H7 (cell line): ENCODE results near the gene SPATA13. TPM values are rescaled to one million over a fixed set of nuclear protein-coding genes. Genes with fewer than 3 reads are reported as not detected.
A peak's percentile ranks its signal among the peaks of the same experiment; 100 is the strongest.
"Not testable (repeated sequence)": the region's sequence is repeated elsewhere in the genome, so short reads cannot be mapped to it uniquely, and the experiment has no call there.

ENCODE experiments used
- DNase-seq: peaks from one replicate; pipeline ENCODE4 v3.0.0; 2012
- H3K27me3 ChIP-seq: 2 replicates; pipeline ENCODE4 v1.6.0; 2011; ENCODE audit warnings: mild to moderate bottlenecking, low read length; ENCODE audit not compliant: control insufficient read depth, insufficient read depth
- H3K36me3 ChIP-seq: replicated peaks from 2 replicates; pipeline ENCODE4 v1.5.1; 2011; ENCODE audit warnings: low read length; ENCODE audit not compliant: control insufficient read depth, insufficient read depth
- H3K4me3 ChIP-seq: 2 replicates; pipeline ENCODE4 v1.5.1; 2011; ENCODE audit warnings: low read depth, mild to moderate bottlenecking, control low read depth, low read length, moderate library complexity; ENCODE audit not compliant: insufficient read depth
- total RNA-seq: library from RNA; depleted of rRNA; stranded (reverse); fragments of >200 nt; shearing (Covaris generic); gene quantifications from 2 replicates; pipeline ENCODE4 v1.2.3, GENCODE V29; 2014

The SPATA13 gene
- total RNA-seq, 1 experiment from 2014 or later = 14.8 TPM

DNA sequence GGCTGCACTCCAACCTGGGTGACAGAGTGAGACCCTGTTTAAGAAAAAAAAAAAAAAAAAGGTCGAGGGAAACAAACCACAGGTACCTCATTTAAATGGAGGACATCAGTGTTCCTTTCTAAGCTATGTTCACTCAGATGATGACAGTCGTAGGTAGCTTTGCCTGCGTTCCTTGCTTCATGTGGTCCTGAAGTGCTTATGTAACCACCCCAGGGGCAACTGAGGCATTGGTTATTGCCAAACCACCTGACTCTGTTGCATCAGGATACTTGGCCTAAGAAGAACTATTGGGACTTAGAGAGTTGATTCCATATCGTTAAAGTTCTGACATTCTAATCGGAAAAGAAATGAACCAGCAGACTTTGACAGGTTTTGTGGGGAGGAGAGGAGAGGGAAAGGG, 51.7 kb downstream of the SPATA13 start:
- H3K27me3 ChIP-seq = no peaks in the 10 kb centered on the region
- no peak for DNase-seq
- no peaks in the 10 kb centered on the region; the same call in 1 of the 2 replicates for H3K36me3 ChIP-seq
- H3K4me3 ChIP-seq = no peak overlapping the region

DNA sequence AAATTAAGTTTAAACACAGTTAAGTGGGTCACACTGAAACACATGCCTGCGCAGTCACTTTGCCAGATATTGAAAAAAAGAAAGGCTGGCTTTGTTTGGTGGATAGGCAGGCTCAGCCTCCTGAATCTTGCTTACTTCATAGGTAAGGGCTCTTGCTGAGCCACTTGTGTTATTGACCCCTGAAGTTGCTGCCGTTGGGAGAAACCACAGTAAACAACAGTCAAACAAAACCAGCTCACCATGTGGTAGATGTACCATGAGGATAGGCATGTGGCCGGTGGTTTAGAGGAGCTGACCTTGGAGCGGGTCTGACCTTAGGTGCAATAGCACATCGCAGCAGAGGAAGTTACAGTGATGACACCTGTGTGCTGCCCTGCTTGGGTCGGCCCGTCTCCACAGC, 52.2 kb downstream of the SPATA13 start:
- Histone ChIP-seq H3K36me3 (no peaks in the 10 kb centered on the region; the same call in 1 of the 2 replicates), H3K4me3 (no peak overlapping the region), H3K27me3 (no peaks in the 10 kb centered on the region)
- no peak for DNase-seq

DNA sequence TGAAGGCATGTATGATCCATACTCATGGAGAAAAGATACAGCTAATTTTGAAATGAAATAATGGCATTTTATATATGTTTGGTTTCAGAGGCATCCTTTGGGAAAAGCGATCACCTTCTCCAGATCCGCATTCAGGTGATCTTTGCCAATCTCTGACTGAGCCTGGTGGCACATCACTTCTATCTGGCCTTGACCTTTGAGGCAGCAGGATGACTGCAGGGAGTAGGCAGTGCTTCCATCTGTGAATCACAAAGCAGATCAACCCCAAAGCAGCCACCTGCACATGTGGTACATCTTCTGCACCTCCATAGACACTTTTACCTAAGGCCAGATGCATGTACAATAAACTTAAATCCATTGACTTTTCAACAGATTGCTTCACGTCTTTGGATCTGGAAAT, 53.4 kb downstream of the SPATA13 start:
- Histone ChIP-seq H3K36me3 (no peaks in the 10 kb centered on the region; the same call in 1 of the 2 replicates), H3K4me3 (no peak overlapping the region), H3K27me3 (no peaks in the 10 kb centered on the region)
- no peak for DNase-seq

- DNase-seq = no peak
- H3K4me3 ChIP-seq = no peak overlapping the region
- no peaks in the 10 kb centered on the region for H3K27me3 ChIP-seq
- H3K36me3 ChIP-seq = no peaks in the 10 kb centered on the region; the same call in 1 of the 2 replicates
Observed at GRCh38 chr13:24214528-24214927, 54.0 kb downstream of the SPATA13 start.

DNA sequence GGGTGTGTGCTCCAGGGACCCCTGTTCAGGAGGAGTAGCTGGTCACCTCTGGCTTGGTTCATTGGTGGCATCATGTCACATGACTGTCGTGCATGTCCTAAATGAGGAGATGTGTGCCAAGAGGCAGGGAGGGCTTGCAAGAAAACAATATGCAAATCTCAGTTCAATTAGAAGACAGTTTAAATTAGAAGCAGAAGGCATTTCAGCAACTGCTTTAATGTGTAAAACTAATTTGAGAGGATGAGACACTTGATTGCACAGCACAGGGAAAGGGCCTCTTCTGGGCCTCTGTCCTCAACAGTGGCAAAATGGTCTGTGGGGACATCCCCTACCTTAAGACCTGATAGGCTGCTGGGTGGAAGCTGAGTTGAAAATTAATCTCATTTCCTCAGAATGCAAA, 54.6 kb downstream of the SPATA13 start:
- no peak for DNase-seq
- no peak overlapping the region for H3K4me3 ChIP-seq
- H3K27me3 ChIP-seq = no peaks in the 10 kb centered on the region
- H3K36me3 ChIP-seq = no peaks in the 10 kb centered on the region; the same call in 1 of the 2 replicates

DNA sequence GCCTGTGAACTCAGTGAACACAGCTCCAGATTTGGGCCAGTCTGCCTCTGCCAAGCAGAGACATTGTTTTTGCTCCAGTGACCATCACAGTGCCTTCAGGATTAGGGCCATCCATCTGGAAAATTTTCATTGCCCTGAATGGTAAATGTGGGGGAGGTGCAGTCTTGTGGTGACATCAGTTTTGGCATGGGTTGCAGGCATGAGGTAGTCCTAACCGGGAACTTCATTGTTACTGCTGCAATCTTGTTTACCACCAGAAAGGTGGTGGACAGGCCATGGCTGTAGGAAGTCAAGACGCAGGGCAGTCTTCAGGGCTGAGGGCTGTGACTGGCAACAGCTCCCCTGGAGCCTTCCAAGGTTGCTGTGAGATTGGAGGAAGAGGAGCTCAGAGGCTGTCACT, 55.2 kb downstream of the SPATA13 start:
- DNase-seq = no peak
- Histone ChIP-seq H3K4me3 (no peak overlapping the region), H3K36me3 (no peaks in the 10 kb centered on the region; the same call in 1 of the 2 replicates), H3K27me3 (no peaks in the 10 kb centered on the region)

GRCh38 chr13:24216176-24216575, 55.7 kb downstream of the SPATA13 start:
- DNase-seq = no peak
- no peak overlapping the region for H3K4me3 ChIP-seq
- H3K27me3 ChIP-seq = no peaks in the 10 kb centered on the region
- no peaks in the 10 kb centered on the region; the same call in 1 of the 2 replicates for H3K36me3 ChIP-seq

GRCh38 chr13:24216779-24217178, 56.3 kb downstream of the SPATA13 start:
- not testable (repeated sequence) for DNase-seq, H3K4me3 ChIP-seq, H3K27me3 ChIP-seq, H3K36me3 ChIP-seq

DNA sequence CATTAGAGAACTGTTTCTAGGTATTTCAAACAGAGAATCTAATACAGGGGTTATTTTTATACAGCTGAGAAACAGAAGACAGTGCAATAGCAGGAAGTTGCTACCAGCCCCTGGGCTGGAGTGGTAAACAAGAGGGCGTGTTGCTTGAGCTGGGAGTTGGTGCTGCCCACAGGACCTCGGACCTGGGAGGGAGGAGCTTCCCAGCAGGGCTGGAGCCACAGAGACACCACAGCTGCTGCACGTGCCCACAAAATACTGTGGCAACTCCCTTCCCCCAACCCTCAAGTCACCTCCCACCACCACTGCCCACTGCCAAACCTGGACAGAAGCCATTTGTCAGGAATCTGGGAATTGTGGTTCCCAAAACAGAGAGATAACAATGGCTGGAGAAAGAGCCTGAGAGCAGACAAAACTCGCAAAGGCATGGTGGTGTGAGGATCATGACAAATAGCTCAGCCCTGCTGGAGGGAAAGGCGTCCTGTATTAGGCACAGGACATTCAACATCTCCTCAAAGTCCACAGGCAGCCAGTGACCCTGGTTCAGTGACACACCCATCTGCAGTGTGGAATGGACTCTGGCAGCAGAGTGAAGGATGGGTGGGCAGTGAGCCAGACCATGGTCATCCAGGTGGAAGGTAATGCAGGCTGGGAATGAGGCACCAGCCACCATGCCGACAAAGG, 57.2 kb downstream of the SPATA13 start:
- no peaks in the 10 kb centered on the region; the same call in 1 of the 2 replicates for H3K36me3 ChIP-seq
- H3K4me3 ChIP-seq = no peak overlapping the region
- H3K27me3 ChIP-seq = no peaks in the 10 kb centered on the region
- no peak for DNase-seq

GRCh38 chr13:24218338-24218737, 57.8 kb downstream of the SPATA13 start:
- no peak for DNase-seq
- H3K27me3 ChIP-seq = no peaks in the 10 kb centered on the region
- no peaks in the 10 kb centered on the region; the same call in 1 of the 2 replicates for H3K36me3 ChIP-seq
- no peak overlapping the region for H3K4me3 ChIP-seq

DNA sequence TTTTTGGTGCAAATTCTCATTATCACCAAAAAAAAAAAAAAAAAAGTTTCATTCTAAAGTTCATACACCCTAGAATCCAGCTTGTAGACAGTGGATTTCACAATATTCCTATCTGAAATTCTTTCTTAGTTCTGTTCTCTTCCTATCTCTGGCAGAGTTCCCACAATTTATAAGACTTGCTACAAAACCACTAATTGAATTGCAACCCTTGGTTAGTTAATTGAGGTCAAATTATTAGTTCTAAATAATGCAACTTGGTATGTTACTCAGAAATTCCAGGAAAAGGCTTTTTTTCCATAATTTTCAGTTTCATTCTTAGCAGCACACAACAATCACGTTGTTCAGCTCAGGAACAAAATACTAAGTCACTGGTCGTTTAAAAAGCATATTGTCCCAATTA, 58.5 kb downstream of the SPATA13 start:
- no peak for DNase-seq
- Histone ChIP-seq H3K4me3 (no peak overlapping the region), H3K27me3 (no peaks in the 10 kb centered on the region), H3K36me3 (no peaks in the 10 kb centered on the region; the same call in 1 of the 2 replicates)

DNA sequence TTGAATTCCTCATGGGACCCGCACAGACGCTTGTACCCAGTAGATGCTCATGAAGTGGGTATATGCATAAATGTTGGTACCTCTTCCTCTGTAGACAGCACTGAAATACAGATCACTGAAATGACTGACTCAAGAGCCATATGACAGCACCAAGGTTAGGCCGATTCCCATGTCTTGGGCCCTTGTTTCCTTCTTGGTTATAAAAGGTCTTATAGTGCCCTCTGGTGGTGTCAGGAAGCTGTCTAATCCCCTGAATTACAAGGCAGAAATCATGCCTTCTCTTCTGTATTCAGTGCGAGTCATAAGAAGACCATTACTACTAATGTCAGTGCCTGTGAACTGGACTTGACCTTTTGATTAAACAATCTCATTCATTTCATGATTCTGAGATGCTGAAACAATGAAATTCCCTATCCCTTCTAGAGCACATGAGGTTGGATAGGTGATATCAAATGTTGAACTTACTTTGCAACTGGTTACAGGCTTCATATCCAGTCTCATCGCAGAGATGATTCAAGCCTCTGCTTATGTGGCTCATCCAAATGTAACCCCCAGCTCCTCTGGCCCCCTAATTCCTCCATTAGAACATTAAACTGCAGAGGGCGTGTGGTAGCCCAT, 59.7 kb downstream of the SPATA13 start:
- Histone ChIP-seq H3K27me3 (no peaks in the 10 kb centered on the region), H3K36me3 (no peaks in the 10 kb centered on the region; the same call in 1 of the 2 replicates), H3K4me3 (no peak overlapping the region)
- peak; percentile 77 for DNase-seq

GRCh38 chr13:24221007-24221406, 60.5 kb downstream of the SPATA13 start:
- DNase-seq = no peak
- no peaks in the 10 kb centered on the region for H3K27me3 ChIP-seq
- no peak overlapping the region for H3K4me3 ChIP-seq
- no peaks in the 10 kb centered on the region; the same call in 1 of the 2 replicates for H3K36me3 ChIP-seq

DNA sequence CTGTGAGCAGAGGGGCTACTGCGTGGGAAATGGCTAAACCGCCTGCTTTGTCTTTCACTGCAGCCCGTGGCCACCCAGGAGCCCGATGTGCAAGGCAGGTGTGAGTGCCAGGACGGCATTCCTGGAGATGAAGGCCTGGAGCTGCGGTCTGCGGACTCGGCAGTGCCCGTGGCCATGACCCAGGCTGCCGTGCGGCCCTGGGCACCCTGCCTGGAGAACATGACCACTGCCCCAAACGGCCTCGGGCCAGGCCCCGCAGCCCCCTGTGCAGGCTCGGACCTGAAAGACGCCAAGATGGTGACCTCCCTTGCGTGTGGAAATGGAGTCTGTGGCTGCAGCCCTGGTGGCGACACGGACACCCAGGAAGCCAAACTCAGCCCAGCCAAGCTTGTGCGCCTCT, 62.2 kb downstream of the SPATA13 start:
- no peaks in the 10 kb centered on the region for H3K27me3 ChIP-seq
- H3K4me3 ChIP-seq = no peak overlapping the region
- DNase-seq = no peak
- no peaks in the 10 kb centered on the region; the same call in 1 of the 2 replicates for H3K36me3 ChIP-seq
